Motor neuron (in vitro differentiated cells): ENCODE results near the gene TBC1D2B. TPM values are rescaled to one million over a fixed set of nuclear protein-coding genes. Genes with fewer than 3 reads are reported as not detected.
A peak's percentile ranks its signal among the peaks of the same experiment; 100 is the strongest.

ENCODE experiments used
- ATAC-seq, 8 experiments: fragments of 200-7000 bp; cut with Tn5 transposase; replicated peaks in 6 of 8; 2 replicates each; pipeline ENCODE4 v1.8.0; 2021; ENCODE audit warnings: mild to moderate bottlenecking in 8 of 8, moderate library complexity in 8 of 8
- H3K27ac ChIP-seq, 2 donors: fragments of 250-450 bp; sonication (Bioruptor Pico); 2 replicates each; pipeline ENCODE4 v1.9.0; 2021; ENCODE audit warnings: antibody characterized with exemption in 2 of 2, mild to moderate bottlenecking in 2 of 2, moderate library complexity in 1 of 2
- H3K4me1 ChIP-seq, 2 donors: fragments of 250-450 bp; sonication (Bioruptor Pico); replicated peaks in 1 of 2; 2 replicates each; pipeline ENCODE4 v1.6.1; 2021; ENCODE audit warnings: antibody characterized with exemption in 2 of 2, mild to moderate bottlenecking in 2 of 2, moderate library complexity in 1 of 2
- H3K4me3 ChIP-seq, 5 donors: fragments of 250-450 bp; sonication (Bioruptor Pico); 2 replicates each; pipeline ENCODE4 v1.9.0; 2021; ENCODE audit warnings: antibody characterized with exemption in 5 of 5, mild to moderate bottlenecking in 5 of 5, moderate library complexity in 4 of 5
- WGBS, 10 experiments: fragments of 450-650 bp; shearing (Covaris generic); methylation state at CpG; one replicate each; pipeline ENCODE4 v1.0.0; 2022; 5-methylcytosine and 5-hydroxymethylcytosine counted together
- in situ Hi-C, 9 experiments: fragments of 400-800 bp; cut with MboI; loops; one replicate each; pipeline ENCODE4 v1.15.0; 2021; ENCODE audit warnings: low sequenced_read_pairs in 9 of 9, low pct_unique_long_range_greater_than_20kb in 2 of 9; ENCODE audit not compliant: unreplicated experiment in 9 of 9
- total RNA-seq, 8 experiments: library from RNA; unstranded; fragments of 300-600 nt; gene quantifications; 2 replicates each; pipeline versions ENCODE4 v1.2.3 to v1.2.4, GENCODE V29; 2022

Gene TBC1D2B
- total RNA-seq, result 10 to 100 TPM in 4 of 8 experiments, 1 to 10 TPM in 4; 7.0 to 44.5 (median 16.0) TPM

GRCh38 chr15:78077053-78077870 lies at the start of gene TBC1D2B:
Gene TBC1D2B, minus strand, starts transcription at chr15:78077711. Its CDS starts 59 bp downstream, at chr15:78077652.
- peak; percentile 32 to 95 (median 90) for ATAC-seq
- in situ Hi-C loops, result no loop called here
- Histone ChIP-seq H3K4me3 (peak within 1 kb of the TSS; percentile 60 to 83 (median 71)), H3K27ac (peak within 1 kb of the TSS; percentile 10 to 15), H3K4me1 (peaks cover 8 to 10% of the 10 kb centered on the region in 2 donors)
- 0 to 3% (median 0%) methylated on average over 1 to 21 of the region's 104 CpGs; no CpG with 5 or more reads in 5 of the 10 experiments for WGBS, 10 experiments

DNA sequence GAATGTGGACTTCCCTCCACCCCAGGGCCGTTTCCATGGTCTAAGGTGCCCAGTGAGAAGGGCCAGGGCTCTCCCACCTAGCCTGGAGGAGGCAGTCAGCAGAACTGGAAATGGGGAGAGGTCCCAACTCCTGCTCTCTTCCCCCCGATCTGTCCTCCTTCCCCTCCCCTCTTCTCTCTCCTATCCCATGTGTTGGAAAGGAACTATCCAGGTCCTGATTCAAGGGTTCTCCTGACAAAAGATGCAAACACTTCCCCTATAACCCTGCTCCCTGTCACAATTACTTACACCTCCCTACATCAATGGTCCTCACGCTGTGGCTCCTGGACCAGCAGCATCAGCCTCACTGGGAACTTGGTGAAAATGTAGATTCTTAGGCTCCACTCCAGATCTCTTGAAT lies 47.8 kb upstream of the TBC1D2B start:
- in situ Hi-C loops, result no loop called here
- WGBS, 10 experiments, result 40 to 100% (median 80%) methylated on average over 1 to 2 of the region's 3 CpGs; no CpG with 5 or more reads in 5 of the 10 experiments
- Histone ChIP-seq H3K4me3 (no peak overlapping the region), H3K4me1 (no peaks in the 10 kb centered on the region), H3K27ac (no peak overlapping the region)
- ATAC-seq, result no peak

DNA sequence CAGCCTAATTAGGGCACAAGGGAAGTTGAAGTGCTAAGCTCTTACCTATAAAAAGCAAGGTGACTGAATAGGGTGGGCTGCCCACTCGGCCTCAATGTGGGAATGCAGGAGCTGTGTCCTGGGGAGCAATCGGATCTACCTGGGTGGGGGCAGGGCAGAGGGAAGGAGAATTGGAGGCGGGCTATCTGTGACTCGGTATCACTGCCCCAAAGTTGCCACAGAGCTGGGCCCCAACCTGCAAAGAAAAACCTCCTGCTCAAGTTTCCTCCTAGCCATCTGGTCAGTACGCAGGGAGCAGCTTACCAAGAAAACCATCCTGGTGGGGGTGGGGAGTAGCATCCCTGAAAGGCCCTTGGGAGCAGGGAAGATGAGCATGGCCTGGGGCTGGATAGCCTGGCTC lies 43.0 kb upstream of the TBC1D2B start:
- H3K4me1 ChIP-seq, result peaks cover 0 to 5% of the 10 kb centered on the region in 2 donors
- no peak overlapping the region for H3K4me3 ChIP-seq
- 11 to 83% (median 71%) methylated on average over 1 to 3 of the region's 5 CpGs; no CpG with 5 or more reads in 5 of the 10 experiments for WGBS, 10 experiments
- no peak overlapping the region for H3K27ac ChIP-seq
- ATAC-seq, result no peak
- in situ Hi-C loops, result loop anchor here in 7 of 9 experiments (25.0 kb wide), 2 partner anchors 117 to 158 kb away; partner anchors contain the start of gene ACSBG1 (in 3 of the 7)

DNA sequence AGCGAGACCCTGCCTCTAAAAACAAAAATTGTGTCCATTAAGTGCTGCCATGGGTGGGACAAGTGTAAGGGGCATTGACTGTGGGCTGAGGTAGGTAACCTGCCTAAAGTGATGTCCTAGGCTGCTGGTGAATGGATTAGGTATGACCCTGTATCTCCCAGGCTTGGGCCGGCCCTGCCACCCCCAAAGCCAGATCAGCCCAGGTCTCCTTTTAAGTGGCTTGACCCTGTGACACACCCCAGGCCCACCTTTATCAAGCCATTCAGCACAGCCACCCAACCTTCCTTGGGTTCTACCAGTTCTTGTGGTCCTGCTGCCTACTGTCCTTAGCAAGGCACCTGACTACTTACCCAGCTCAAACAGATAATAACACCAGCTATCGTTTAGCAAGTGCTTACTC lies 35.0 kb upstream of the TBC1D2B start:
- peaks cover 2 to 8% of the 10 kb centered on the region in 2 donors for H3K4me1 ChIP-seq
- H3K27ac ChIP-seq, result no peak overlapping the region
- no peak overlapping the region for H3K4me3 ChIP-seq
- no peak for ATAC-seq
- WGBS, 10 experiments, result 0 to 100% (median 28%) methylated on average over 1 to 2 of the region's 3 CpGs; no CpG with 5 or more reads in 4 of the 10 experiments
- in situ Hi-C loops, result loop anchor here in 7 of 9 experiments (25.0 kb wide), 2 partner anchors 125 to 150 kb away; partner anchors contain the start of gene ACSBG1 (in 3 of the 7)

DNA sequence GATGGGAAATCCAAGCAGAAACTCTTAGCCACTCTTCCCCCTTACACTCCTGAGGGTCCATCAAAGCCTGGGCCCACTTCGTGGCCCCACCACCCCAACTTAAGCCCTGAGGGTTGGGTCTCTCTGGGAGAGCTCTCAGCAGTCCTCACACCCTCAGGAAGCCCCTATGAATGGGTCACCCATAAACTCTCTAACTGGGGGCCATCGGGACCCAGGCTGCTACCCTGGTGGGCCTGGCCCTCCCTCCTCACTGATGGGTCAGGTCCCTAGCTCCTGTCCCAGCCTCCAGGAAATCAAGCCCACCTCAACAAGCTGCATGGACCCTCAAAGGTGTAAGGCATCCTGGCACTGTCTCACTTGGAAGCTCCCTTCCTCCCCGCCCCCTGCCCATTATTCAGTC lies 34.3 kb upstream of the TBC1D2B start:
- in situ Hi-C loops, result loop anchor here in 7 of 9 experiments (25.0 kb wide), 2 partner anchors 126 to 149 kb away; partner anchors contain the start of gene ACSBG1 (in 3 of the 7)
- Histone ChIP-seq H3K4me1 (peaks cover 2 to 4% of the 10 kb centered on the region in 2 donors), H3K4me3 (no peak overlapping the region), H3K27ac (no peak overlapping the region)
- ATAC-seq, result no peak
- WGBS, 10 experiments, result 33 to 86% (median 80%) methylated on average over 1 of the region's 3 CpGs; no CpG with 5 or more reads in 6 of the 10 experiments

- in situ Hi-C loops, result loop anchor here in 7 of 9 experiments (25.0 kb wide), 2 partner anchors 126 to 149 kb away; partner anchors contain the start of gene ACSBG1 (in 3 of the 7)
- peaks cover 2 to 4% of the 10 kb centered on the region in 2 donors for H3K4me1 ChIP-seq
- H3K4me3 ChIP-seq, result no peak overlapping the region
- 52 to 100% (median 91%) methylated on average over 1 to 8 of the region's 10 CpGs; no CpG with 5 or more reads in 6 of the 10 experiments for WGBS, 10 experiments
- ATAC-seq, result no peak
- H3K27ac ChIP-seq, result no peak overlapping the region
Observed at GRCh38 chr15:78110916-78111475, 33.5 kb upstream of the TBC1D2B start.

DNA sequence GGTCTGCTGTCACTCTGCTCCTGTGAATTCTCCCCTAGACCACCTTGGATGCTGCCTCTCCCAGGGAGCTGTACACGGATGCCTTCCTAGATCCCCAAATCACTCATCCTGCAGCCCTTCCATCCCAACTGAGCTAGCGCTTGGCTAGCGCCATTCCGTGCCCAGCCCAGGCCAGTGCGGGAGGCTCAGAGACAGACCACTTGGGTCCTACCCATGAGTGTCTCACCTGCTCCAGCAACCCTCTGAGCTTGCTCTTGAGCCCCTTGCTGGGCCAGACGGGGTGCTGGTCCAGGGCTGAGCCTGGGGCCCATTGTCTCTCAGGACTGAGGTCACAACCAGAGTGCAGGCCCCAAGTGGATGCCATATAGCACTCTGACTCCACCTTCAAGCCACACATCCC lies 32.6 kb upstream of the TBC1D2B start:
- no peak for ATAC-seq
- Histone ChIP-seq H3K27ac (no peak overlapping the region), H3K4me1 (peaks cover 2 to 4% of the 10 kb centered on the region in 2 donors), H3K4me3 (no peak overlapping the region)
- WGBS, 10 experiments, result 70 to 100% (median 80%) methylated on average over 1 to 3 of the region's 6 CpGs; no CpG with 5 or more reads in 6 of the 10 experiments
- in situ Hi-C loops, result loop anchor here in 7 of 9 experiments (25.0 kb wide), 2 partner anchors 127 to 148 kb away; partner anchors contain the start of gene ACSBG1 (in 3 of the 7)

DNA sequence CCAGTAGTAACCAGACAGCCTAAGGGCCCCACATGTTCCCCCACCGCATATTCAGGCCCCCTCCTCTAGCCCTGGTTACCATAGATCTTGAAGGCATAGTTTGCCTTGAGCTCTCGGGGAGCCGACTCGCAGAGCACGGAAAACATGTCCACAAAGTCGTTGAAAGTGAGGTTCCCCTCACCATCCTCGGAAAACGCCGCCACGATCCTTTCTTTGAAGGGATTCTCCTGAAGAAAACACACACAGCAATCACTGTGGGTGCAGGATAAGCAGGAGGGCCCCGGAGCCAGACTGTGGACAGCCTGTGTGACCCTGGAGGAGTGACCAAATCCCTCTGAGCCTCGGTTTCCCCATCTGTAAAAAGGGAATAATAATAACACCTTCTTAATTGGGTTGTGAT lies 31.6 kb upstream of the TBC1D2B start:
- 80 to 100% (median 84%) methylated on average over 1 to 7 of the region's 12 CpGs; no CpG with 5 or more reads in 4 of the 10 experiments for WGBS, 10 experiments
- no peak overlapping the region for H3K27ac ChIP-seq
- peaks cover 2 to 4% of the 10 kb centered on the region in 2 donors for H3K4me1 ChIP-seq
- ATAC-seq, result no peak
- no peak overlapping the region for H3K4me3 ChIP-seq
- in situ Hi-C loops, result loop anchor here (10.0 to 25.0 kb wide), 3 partner anchors 128 to 147 kb away; partner anchors contain the start of gene ACSBG1 (in 3 of the 9)

DNA sequence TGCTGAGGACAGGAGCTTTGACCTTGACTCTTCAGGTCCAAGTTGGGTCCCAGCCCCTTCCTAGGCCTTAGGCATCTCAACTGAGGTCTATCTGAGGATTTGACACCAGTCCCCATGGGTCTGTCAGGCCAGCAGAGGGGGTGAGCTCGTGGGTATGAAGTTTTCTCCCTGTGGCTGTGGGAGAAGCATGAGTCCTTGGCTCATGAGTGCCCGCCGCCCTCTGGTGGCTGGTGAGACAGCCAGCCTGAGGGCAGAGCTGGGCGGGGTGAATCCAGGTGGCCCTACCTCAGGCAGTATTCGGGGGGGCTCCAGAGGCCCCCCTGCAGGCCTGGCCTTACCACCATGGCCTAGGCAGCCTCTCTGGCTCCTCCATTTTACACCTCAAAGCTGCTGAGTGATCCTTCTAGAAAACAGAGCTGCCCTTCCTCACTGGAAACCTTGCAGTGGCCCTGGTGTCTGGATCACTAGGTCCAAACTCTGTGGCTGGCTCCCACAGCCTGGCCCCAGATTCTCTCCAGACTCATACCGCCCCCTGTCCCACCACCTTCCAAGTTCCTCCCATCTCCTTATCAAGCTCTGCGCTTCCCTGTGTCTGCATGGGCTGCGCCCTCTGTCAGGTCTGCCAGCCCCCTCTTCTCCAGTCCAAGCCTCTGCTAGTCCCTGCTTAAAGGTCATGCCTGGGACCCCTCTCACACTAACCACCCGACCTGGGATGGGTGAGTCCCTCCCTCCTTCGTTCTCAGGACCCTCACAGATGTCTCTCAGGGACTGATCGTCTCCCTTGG lies 31.0 kb upstream of the TBC1D2B start:
- peak; percentile 71 to 95 (median 90) for ATAC-seq
- Histone ChIP-seq H3K4me3 (no peak overlapping the region), H3K4me1 (peaks cover 0 to under 1% of the 10 kb centered on the region in 2 donors), H3K27ac (no peak overlapping the region)
- in situ Hi-C loops, result loop anchor here (10.0 to 25.0 kb wide), 3 partner anchors 129 to 146 kb away; partner anchors contain the start of gene ACSBG1 (in 3 of the 9)
- 0 to 63% (median 46%) methylated on average over 1 to 5 of the region's 11 CpGs; no CpG with 5 or more reads in 5 of the 10 experiments for WGBS, 10 experiments

- H3K4me1 ChIP-seq, result no peaks in the 10 kb centered on the region
- in situ Hi-C loops, result loop anchor here (10.0 to 25.0 kb wide), 3 partner anchors 130 to 145 kb away; partner anchors contain the start of gene ACSBG1 (in 3 of the 9)
- no peak for ATAC-seq
- WGBS, 10 experiments, result 91 to 100% (median 94%) methylated on average over 1 to 5 of the region's 8 CpGs; no CpG with 5 or more reads in 7 of the 10 experiments
- no peak overlapping the region for H3K27ac ChIP-seq
- no peak overlapping the region for H3K4me3 ChIP-seq
Observed at GRCh38 chr15:78107471-78107870, 30.0 kb upstream of the TBC1D2B start.

- no peak for ATAC-seq
- WGBS, 10 experiments, result 50 to 100% (median 87%) methylated on average over 1 to 11 of the region's 16 CpGs; no CpG with 5 or more reads in 2 of the 10 experiments
- Histone ChIP-seq H3K4me1 (no peaks in the 10 kb centered on the region), H3K4me3 (no peak overlapping the region), H3K27ac (no peak overlapping the region)
- in situ Hi-C loops, result loop anchor here (10.0 to 25.0 kb wide), 3 partner anchors 132 to 143 kb away; partner anchors contain the start of gene ACSBG1 (in 3 of the 9)
Observed at GRCh38 chr15:78105476-78106241, 28.1 kb upstream of the TBC1D2B start.
